Iris pigment epithelial cell (primary cell): ENCODE results near the gene KCNH3.

Experiments used
- DNase-seq: peaks from one replicate; pipeline ENCODE4 v3.0.0-alpha.2; 2011; ENCODE audit warnings: low read depth

Gene KCNH3

GRCh38 chr12:49543914-49544815, 5.3 kb downstream of the KCNH3 start:
- DNase-seq = no peak

- no peak for DNase-seq
These were observed 7.0 kb downstream of the KCNH3 start for GRCh38 chr12:49545815-49546214.

DNA sequence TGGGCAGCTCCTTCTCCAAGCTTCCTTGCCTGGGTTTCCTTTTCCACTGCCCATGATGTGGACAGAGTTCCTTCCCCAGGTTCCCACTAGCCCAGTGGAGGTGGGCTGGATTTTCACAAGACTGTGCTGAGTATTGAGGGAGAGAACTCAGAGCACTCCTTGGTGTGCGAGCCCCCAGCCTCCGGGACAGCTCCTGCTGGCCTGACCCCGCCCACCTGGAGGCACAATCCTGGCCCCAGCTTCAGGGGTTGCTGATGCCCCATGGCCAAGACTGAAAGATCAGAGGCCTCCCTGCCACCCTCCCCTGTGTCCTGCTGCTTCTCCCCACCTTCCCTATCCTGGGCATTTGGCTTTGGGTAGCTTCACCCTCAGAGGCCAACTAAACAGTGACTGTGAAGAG, 7.7 kb downstream of the KCNH3 start:
- no peak for DNase-seq

DNA sequence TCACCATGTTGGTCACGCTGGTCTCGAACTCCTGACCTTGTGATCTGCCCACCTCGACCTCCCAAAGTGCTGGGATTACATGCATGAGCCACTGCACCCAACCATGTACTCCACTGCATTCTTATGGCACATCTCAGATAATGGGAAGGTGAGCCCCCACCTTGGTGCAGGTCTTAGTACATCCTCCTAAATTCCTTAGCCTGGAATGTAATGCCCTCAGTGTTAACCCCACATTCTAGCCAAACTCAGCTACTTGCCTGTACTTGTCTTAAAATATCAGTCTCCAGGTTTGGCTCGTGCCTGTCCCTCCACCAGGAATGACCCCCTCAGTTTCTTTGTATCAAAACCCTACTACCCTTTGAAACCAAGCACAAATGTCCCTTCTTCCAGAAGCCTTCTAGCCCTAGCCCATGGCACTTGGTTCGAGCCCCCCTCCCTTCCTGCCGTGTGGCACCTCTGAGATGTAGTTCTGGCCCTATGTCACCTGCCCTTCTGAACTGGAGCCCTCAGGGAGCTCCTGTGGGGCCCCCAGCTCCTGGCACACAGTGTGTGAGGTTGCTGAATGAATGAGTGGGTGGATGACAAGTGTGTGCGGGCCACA, 8.4 kb downstream of the KCNH3 start:
- DNase-seq = no peak

DNA sequence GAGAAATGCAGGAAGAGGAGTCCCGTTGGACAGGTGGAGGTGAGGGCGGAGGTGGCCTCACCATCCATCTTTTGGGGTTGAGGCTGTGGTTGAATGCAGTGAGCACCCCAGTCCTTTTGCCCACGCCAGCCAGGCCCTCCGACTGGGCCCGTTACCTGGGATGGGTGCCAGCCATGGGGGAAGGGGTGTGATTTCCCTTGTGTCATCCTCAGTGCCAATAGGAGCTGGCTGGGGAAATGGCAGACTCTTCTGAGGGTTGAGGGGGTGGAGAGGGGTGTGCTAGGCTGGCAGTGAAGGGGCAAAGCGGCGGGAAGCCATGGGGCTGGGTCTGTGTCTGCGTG, 9.6 kb downstream of the KCNH3 start:
- DNase-seq = no peak

DNA sequence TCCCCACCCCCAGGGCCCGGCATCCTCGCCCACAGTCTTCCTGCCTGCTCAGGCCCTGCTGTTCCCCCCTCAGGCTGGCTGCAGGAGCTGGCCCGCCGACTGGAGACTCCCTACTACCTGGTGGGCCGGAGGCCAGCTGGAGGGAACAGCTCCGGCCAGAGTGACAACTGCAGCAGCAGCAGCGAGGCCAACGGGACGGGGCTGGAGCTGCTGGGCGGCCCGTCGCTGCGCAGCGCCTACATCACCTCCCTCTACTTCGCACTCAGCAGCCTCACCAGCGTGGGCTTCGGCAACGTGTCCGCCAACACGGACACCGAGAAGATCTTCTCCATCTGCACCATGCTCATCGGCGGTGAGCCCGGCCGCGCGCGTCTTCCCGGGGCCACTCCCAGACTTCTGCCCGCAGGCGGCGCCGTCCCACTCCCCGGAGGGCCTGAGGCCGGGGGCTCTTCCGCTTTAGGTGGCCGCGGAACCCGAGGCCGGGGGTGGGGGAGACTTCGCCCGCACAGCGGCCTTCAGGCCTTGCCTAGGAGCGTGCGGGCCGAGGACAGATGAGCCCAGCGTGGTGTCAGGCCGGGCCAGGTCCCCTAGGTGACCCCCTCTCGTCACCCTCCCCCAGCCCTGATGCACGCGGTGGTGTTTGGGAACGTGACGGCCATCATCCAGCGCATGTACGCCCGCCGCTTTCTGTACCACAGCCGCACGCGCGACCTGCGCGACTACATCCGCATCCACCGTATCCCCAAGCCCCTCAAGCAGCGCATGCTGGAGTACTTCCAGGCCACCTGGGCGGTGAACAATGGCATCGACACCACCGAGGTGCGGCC, 10.2 kb downstream of the KCNH3 start:
- peak; percentile 20 for DNase-seq

DNA sequence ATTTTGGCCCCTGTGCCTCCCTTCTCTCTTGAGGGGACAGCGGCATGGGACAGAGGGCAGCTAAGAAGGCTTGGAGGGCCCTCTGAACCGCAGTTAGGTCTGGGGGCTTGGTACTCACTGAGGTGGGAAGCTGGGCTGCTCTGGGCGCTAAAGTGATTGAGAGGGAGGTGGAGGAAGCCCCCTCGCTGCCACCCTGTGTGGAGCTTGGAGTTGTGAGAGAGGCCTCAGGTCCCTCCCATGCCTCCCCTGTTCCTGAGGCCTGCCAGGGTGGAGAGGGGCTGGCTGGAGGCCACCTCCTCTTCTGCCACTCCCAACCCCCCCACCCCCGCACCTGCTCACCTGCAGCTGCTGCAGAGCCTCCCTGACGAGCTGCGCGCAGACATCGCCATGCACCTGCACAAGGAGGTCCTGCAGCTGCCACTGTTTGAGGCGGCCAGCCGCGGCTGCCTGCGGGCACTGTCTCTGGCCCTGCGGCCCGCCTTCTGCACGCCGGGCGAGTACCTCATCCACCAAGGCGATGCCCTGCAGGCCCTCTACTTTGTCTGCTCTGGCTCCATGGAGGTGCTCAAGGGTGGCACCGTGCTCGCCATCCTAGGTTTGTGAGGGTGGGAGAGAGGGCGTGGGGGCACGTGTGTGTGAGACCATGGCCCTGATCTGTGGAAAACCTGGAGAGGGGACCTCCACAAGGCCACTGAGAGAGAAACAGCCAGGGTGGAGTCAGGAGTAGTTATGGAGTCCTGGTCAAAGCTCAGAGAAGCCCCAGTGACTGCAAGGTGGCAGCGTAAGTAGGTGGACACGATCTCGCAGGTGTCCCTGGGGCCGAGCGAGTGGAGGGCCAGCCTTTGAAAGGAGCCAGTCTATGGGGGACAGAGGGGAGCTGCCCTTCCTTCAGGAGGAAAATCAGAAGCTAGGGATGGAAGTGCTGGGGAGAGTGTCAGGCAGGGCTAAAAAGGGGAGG, 11.2 kb downstream of the KCNH3 start:
- no peak for DNase-seq

- DNase-seq = no peak
These were observed 11.9 kb downstream of the KCNH3 start for GRCh38 chr12:49550693-49551252.

GRCh38 chr12:49552014-49552413, 13.2 kb downstream of the KCNH3 start:
- DNase-seq = no peak

- DNase-seq = no peak
These were observed 13.6 kb downstream of the KCNH3 start for GRCh38 chr12:49552425-49552824.

- no peak for DNase-seq
These were observed 14.1 kb downstream of the KCNH3 start for GRCh38 chr12:49552899-49553298.

GRCh38 chr12:49553512-49554088, 14.8 kb downstream of the KCNH3 start:
- peak; percentile 28 for DNase-seq

GRCh38 chr12:49554266-49554665, 15.4 kb downstream of the KCNH3 start:
- DNase-seq = no peak

DNA sequence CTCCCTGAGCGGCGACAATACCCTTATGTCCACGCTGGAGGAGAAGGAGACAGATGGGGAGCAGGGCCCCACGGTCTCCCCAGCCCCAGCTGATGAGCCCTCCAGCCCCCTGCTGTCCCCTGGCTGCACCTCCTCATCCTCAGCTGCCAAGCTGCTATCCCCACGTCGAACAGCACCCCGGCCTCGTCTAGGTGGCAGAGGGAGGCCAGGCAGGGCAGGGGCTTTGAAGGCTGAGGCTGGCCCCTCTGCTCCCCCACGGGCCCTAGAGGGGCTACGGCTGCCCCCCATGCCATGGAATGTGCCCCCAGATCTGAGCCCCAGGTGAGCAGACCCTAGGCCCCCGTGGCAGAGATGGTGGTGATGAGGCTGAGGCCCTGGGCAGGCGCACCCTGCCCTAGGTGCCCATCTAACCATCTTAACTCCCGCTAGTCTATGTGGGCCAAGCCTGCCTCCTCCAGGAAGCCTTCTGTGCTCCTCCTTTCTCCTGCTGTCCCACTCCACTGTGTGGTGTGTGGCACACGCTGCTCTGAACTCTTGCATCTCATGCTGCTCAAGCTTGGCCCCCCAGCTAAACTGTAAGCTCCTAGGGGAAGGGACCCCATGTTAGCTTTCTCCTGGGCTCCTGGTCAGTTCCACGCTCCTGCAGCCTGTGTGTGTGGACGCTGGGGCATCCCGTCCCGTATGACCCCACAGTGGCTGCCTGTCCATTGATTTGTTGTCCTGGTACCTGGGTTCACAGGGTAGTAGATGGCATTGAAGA, 17.0 kb downstream of the KCNH3 start:
- DNase-seq = no peak

DNA sequence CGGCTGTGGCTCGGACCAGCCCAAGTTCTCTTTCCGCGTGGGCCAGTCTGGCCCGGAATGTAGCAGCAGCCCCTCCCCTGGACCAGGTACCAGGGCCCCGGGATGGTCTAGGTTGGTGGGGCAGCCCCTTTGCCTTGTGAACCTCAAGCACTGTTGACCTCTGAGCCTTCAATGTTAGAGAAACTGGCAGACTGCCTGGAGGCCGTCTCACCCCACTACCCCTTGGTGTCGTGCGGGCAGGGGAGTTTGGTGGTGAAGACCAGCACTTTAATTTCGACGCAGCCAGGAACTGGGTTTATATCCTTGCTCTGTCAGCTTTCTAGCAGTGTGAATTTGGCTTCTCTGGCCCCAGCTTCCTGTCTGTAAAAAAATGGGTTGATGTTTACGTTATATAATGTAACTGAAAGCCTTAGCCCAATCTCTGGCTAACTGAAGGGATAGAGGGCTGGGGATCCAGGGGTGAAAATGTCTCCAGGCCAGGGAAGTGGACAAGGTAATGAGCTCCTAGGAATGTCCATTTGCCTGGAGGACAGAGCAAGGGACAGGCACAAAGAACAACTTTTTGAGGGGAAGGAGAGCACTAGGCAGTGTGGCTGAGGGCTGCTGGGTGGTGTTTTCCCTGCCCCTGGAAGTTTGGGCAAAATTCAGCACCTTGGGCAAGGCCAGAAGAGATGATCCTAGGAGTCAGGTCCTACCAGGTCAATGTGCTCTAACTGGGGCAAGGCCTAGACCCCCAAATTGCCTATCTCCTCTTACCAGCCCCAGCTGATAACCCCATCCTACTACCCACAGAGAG, 17.8 kb downstream of the KCNH3 start:
- DNase-seq = no peak

DNA sequence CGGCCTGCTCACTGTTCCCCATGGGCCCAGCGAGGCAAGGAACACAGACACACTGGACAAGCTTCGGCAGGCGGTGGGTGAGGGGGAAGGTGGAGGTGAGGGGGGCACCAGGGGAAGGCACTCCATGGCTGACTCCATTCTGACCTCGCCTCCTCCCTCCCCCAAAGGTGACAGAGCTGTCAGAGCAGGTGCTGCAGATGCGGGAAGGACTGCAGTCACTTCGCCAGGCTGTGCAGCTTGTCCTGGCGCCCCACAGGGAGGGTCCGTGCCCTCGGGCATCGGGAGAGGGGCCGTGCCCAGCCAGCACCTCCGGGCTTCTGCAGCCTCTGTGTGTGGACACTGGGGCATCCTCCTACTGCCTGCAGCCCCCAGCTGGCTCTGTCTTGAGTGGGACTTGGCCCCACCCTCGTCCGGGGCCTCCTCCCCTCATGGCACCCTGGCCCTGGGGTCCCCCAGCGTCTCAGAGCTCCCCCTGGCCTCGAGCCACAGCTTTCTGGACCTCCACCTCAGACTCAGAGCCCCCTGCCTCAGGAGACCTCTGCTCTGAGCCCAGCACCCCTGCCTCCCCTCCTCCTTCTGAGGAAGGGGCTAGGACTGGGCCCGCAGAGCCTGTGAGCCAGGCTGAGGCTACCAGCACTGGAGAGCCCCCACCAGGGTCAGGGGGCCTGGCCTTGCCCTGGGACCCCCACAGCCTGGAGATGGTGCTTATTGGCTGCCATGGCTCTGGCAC, 18.5 kb downstream of the KCNH3 start:
- no peak for DNase-seq

GRCh38 chr12:49557917-49558215, 19.0 kb downstream of the KCNH3 start:
- DNase-seq = no peak

GRCh38 chr12:49558526-49558925, 19.7 kb downstream of the KCNH3 start:
- no peak for DNase-seq
